Stimulated activated CD4-positive, alpha-beta T cell treated with anti-CD3 and anti-CD28 coated beads, Interleukin-15, amount 100 ng/mL, for 48 hours (primary cell): ENCODE results near the gene AFF3.

ENCODE experiments used
- DNase-seq, 2 donors: peaks; one replicate each; pipeline ENCODE4 v3.0.0-alpha.2; 2020; ENCODE audit warnings: low read depth in 2 of 2

The AFF3 gene

GRCh38 chr2:100008956-100009355 lies 133.4 kb downstream of the AFF3 start:
- DNase-seq = no peak

- DNase-seq = no peak
These were observed 135.9 kb downstream of the AFF3 start for GRCh38 chr2:100006516-100006915.

GRCh38 chr2:100004959-100005387 lies 137.4 kb downstream of the AFF3 start:
- no peak for DNase-seq

- no peak for DNase-seq
These were observed 138.0 kb downstream of the AFF3 start for GRCh38 chr2:100004348-100004884.

- no peak for DNase-seq
These were observed 140.3 kb downstream of the AFF3 start for GRCh38 chr2:100002059-100002458.

GRCh38 chr2:100000915-100001707 lies 141.3 kb downstream of the AFF3 start:
- DNase-seq = no peak

- DNase-seq = no peak
These were observed 143.6 kb downstream of the AFF3 start for GRCh38 chr2:99998651-99999320.

GRCh38 chr2:99989905-99990304 lies 152.5 kb downstream of the AFF3 start:
- no peak for DNase-seq

- no peak for DNase-seq
These were observed 153.8 kb downstream of the AFF3 start for GRCh38 chr2:99988599-99988998.

- no peak for DNase-seq
These were observed 155.2 kb downstream of the AFF3 start for GRCh38 chr2:99987160-99987559.

- DNase-seq = no peak
These were observed 157.4 kb downstream of the AFF3 start for GRCh38 chr2:99984799-99985515.

GRCh38 chr2:99982744-99983143 lies 159.6 kb downstream of the AFF3 start:
- no peak for DNase-seq

- no peak for DNase-seq
These were observed 160.6 kb downstream of the AFF3 start for GRCh38 chr2:99981840-99982239.

- no peak for DNase-seq
These were observed 162.2 kb downstream of the AFF3 start for GRCh38 chr2:99980176-99980575.

- DNase-seq = no peak
These were observed 164.4 kb downstream of the AFF3 start for GRCh38 chr2:99977966-99978365.

- no peak for DNase-seq
These were observed 167.0 kb downstream of the AFF3 start for GRCh38 chr2:99975386-99975785.

GRCh38 chr2:99974682-99975375 lies 167.6 kb downstream of the AFF3 start:
- DNase-seq = no peak

GRCh38 chr2:99974275-99974674 lies 168.1 kb downstream of the AFF3 start:
- DNase-seq = no peak

- no peak for DNase-seq
These were observed 171.0 kb downstream of the AFF3 start for GRCh38 chr2:99971326-99971900.

- no peak for DNase-seq
These were observed 172.0 kb downstream of the AFF3 start for GRCh38 chr2:99970292-99970868.
